GM12864 (cell line): ENCODE measurements around the gene NFIX.

Experiments
- DNase-seq: peaks from one replicate; pipeline ENCODE4 v3.0.0-alpha.2; 2011; ENCODE audit warnings: low read depth
- H3K4me3 ChIP-seq: 2 replicates; pipeline ENCODE4 v1.5.1; 2011; ENCODE audit warnings: mild to moderate bottlenecking, low read depth, low read length, control low read depth
- CTCF ChIP-seq: IDR thresholded peaks from 2 replicates; pipeline ENCODE4 v1.5.1; 2011; ENCODE audit warnings: low read depth, mild to moderate bottlenecking, moderate library complexity, low read length, control low read depth, inconsistent platforms; ENCODE audit errors: missing control alignments

The NFIX gene

GRCh38 chr19:13019332-13019731 lies 24.1 kb downstream of the NFIX start:
- H3K4me3 ChIP-seq: no peak overlapping the region
- no peak for DNase-seq
- TF ChIP-seq CTCF: no peak

- no peak for DNase-seq
- H3K4me3 ChIP-seq: no peak overlapping the region
- no peak for TF ChIP-seq CTCF
These were observed 24.7 kb downstream of the NFIX start for GRCh38 chr19:13020002-13020414.

DNA sequence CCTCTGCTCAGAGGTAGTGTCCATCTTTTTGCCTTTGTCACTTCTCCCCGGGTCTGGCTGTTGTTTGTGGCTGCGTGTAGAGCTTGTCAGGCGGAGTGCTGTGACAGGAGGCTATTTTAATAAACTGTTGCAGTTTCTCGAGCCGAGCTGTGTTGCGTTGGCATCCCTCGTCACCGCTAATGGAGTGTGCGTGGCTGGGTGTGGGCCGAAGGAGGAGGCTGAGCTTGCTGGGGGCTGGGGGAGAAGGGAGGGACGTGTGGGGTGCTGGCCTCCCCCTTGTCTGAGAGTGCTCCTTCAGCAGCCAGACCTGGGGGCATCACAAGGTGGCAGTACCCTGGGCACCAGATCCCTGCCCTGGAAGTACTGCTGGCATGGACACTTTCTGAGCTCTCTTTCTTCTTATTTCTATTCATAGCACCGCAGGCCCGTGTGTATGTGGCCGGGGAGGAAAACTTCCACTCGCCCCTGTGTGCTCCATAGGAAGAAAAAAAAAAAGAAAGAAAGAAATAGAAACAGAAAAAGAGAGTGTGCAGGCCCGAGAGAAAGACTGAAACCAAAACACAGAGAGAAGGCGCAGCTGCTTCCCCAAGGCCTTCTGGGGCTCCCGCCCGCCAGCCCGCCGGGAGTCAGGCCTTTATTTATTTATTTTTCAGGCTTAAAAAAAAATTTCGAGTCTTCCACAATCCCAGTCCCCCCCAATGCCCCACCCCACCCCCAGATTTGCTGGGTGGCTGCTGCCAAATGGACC lies 27.0 kb downstream of the NFIX start:
- peak; percentile 18 for DNase-seq
- H3K4me3 ChIP-seq: peak overlapping the region; percentile 36; the same call in 1 of the 2 replicates
- TF ChIP-seq CTCF: no peak

DNA sequence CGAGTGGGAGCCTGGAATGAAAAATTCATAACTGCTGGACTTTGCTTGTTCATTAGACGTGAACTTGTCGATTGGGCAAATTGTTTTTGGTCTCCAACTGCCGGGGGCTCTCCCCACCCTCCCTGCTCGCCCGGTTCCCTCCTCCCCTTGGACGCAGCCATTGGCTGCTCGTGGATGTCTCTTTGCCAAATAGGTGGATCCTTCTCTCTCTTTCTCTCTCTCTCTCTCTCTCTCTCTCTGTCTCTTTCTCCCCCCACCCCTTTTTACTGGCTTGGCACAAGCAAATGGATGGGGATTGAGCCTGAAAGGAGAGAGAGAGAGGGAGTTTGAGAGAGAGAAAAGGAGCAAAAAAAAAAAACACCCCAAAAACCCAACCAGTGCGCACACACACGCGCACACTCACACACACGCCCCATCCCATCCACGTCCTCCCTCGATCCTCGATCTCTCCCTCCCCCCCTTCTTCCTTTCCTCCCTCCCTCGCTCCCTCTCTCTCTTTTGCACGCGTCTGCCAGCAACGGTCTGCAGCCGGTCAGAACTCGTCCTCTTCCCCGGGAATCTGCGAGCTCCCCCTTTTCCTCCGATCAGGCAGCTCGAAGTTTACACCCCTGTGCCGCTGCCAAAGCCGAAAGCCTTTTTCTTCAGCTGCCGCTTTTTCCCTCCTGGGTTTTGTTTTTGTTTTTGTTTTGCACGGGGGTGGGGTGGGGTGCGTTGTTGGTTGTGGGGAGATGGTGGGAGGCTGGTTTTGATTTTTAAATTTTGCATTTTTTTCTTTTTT lies 27.8 kb downstream of the NFIX start:
- peak overlapping the region; percentile 36 for H3K4me3 ChIP-seq
- DNase-seq: no peak
- no peak for TF ChIP-seq CTCF

DNA sequence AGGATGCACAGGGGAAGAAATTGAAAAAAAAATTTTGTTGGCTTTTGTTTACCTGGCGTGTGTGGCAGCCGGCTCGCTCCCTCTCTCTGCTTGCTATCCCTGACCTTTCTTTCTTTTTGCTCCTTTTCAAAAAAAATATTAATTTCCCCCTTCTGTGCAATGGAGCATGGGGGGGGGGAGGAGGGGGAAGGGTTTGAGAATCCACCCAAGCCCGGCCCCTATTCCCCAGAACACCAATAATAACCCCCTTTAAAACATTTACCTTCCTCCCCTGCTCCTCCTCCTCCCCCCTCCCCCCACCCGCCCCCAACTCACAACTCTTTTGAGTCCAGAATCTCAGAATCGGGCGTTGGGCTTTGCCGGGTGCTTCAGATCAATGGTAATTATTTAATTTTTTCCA lies 28.4 kb downstream of the NFIX start:
- H3K4me3 ChIP-seq: peak overlapping the region; percentile 36; the same call in 1 of the 2 replicates
- DNase-seq: no peak
- no peak for TF ChIP-seq CTCF

DNA sequence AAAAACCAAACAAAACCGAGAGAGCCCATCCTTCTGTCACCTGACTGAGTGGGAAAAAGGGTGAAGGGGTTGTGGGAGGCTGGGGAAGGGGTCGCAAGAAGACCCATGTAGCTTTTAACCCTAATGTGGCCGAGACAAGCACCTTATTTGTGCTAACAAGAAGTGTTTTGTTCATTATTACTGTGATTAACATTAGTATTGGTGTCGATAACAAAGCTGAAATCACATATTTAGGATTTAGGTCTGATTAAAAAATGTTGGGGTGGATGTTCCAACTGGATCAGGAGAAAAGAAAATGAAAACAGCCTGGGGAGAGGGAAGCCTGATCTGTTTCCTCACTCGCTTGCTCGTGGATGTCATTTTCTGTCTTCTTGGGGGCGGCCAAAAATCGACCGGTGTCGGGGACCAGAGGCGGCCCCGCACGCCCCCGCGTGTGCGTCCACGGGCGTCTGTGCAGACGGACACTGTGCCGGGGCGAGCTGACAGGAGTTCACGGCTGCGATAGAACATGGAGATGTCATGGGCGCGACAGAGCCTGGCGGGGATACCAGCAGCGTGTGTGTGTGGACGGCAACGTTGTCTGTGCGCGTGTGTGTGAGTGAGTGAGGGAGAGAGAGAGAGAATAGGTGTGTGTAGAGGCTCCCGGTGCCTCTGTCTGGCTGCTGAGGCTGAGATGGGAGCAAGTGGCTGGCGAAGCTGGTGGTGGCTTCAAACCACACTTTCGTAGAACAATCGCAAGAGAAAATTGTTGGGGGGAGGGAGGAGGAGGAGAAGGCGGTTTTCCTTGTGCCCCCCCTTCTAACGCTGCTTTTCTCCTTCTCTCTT lies 29.1 kb downstream of the NFIX start:
- H3K4me3 ChIP-seq: no peak overlapping the region
- DNase-seq: no peak
- TF ChIP-seq CTCF: no peak
